Transverse colon (tissue), 4 donors: ENCODE measurements around the gene RORB. TPM values are rescaled to one million over a fixed set of nuclear protein-coding genes. Genes with fewer than 3 reads are reported as not detected.

Experiments used
- DNase-seq: peaks from one replicate; pipeline ENCODE4 v3.0.0-alpha.2; 2019
- H3K27ac ChIP-seq, 4 donors: fragments of 200-600 bp; sonication (generic); 2 replicates each; pipeline ENCODE4 v1.5.1; 2016 to 2018; ENCODE audit warnings: inconsistent platforms in 4 of 4
- H3K27me3 ChIP-seq: fragments of 200-600 bp; sonication (generic); 2 replicates; pipeline ENCODE4 v1.5.1; 2017; ENCODE audit warnings: inconsistent platforms
- H3K36me3 ChIP-seq, 4 donors: fragments of 200-600 bp; sonication (generic); 2 replicates each; pipeline ENCODE4 v1.5.1; 2017 to 2019; ENCODE audit warnings: inconsistent platforms in 4 of 4
- H3K4me1 ChIP-seq, 4 donors: fragments of 200-600 bp; sonication (generic); 2 replicates each; pipeline ENCODE4 v1.5.1; 2017 to 2020; ENCODE audit warnings: inconsistent platforms in 4 of 4
- H3K4me3 ChIP-seq, 4 donors: fragments of 200-600 bp; sonication (generic); 1 replicate in 1 of 4; 2 replicates in 3 of 4; pipeline versions ENCODE4 v1.5.1 to v1.6.1; 2017 to 2019; ENCODE audit warnings: inconsistent platforms in 4 of 4
- H3K9me3 ChIP-seq, 2 donors: fragments of 200-600 bp; sonication (generic); 2 replicates each; pipeline ENCODE4 v1.5.1; 2017 to 2019; ENCODE audit warnings: inconsistent platforms in 2 of 2
- CTCF ChIP-seq, 5 experiments: fragments of 200-600 bp in 3 of 5; fragments of 450-650 bp in 2 of 5; sonication (generic) in 3 of 5; IDR thresholded peaks; 1 replicate in 2 of 5; 2 replicates in 3 of 5; pipeline ENCODE4 v1.5.1; 2016 to 2017; ENCODE audit warnings: antibody characterized with exemption in 5 of 5, inconsistent platforms in 3 of 5, mild to moderate bottlenecking in 2 of 5, moderate library complexity in 1 of 5
- EP300 ChIP-seq: sonication (generic); formaldehyde crosslinking; IDR thresholded peaks from one replicate; pipeline ENCODE4 v1.6.1; 2017; ENCODE audit warnings: antibody characterized with exemption, low read depth
- POLR2A ChIP-seq: fragments of 450-650 bp; IDR thresholded peaks from one replicate; pipeline ENCODE4 v1.6.1; 2016; ENCODE audit warnings: antibody characterized with exemption, mild to moderate bottlenecking, moderate library complexity
- POLR2AphosphoS5 ChIP-seq, 3 donors: sonication (generic); formaldehyde crosslinking; IDR thresholded peaks; one replicate each; pipeline ENCODE4 v1.6.1; 2016; ENCODE audit warnings: antibody characterized with exemption in 3 of 3
- WGBS, 2 donors: methylation state at CpG; one replicate each; pipeline ENCODE4 v1.1.5; 2018; ENCODE audit warnings: low coverage in 1 of 2; 5-methylcytosine and 5-hydroxymethylcytosine counted together
- in situ Hi-C, 4 donors: fragments of 200-750 bp; cut with MboI; loops; one replicate each; pipeline versions ENCODE4 v1.15.0 to v1.15.1; 2017; ENCODE audit warnings: low sequenced_read_pairs in 3 of 4, low pct_ligation_motif_present in 1 of 4, low pct_unique_long_range_greater_than_20kb in 1 of 4
- intact Hi-C: fragments of 100-400 bp; cut with DNase I; formaldehyde crosslinking; loops from one replicate; pipeline ENCODE4 v1.15.1; 2023; ENCODE audit warnings: low total_unique reads
- total RNA-seq, 4 donors: library from RNA; depleted of rRNA; stranded (reverse); fragments of >200 nt; gene quantifications; one replicate each; pipeline ENCODE4 v1.1.0, GENCODE V29; 2016

The RORB gene
- total RNA-seq, 4 donors from 2014 or later = 0.20 to 1.1 (median 0.27) TPM; not detected in 1

GRCh38 chr9:74609671-74610405 lies 112.7 kb downstream of the RORB start:
- Histone ChIP-seq H3K27me3 (no peaks in the 10 kb centered on the region), H3K4me3 (no peak overlapping the region), H3K27ac (no peak overlapping the region), H3K36me3 (no peaks in the 10 kb centered on the region), H3K4me1 (no peaks in the 10 kb centered on the region), H3K9me3 (no peaks in the 10 kb centered on the region)
- DNase-seq = no peak
- TF ChIP-seq EP300 (no peak), CTCF (IDR thresholded peaks at IDR 0.05) (no peak), POLR2AphosphoS5 (IDR thresholded peaks at IDR 0.05) (no peak), POLR2A (no peak)
- intact Hi-C loops = no loop called here
- in situ Hi-C loops = loop anchor here in 1 of 4 donors (25.0 kb wide), 1 partner anchor 102 kb away; no protein-coding TSS in a partner anchor
- 56 to 61% methylated on average over 3 of the region's 3 CpGs for WGBS, 2 donors

- in situ Hi-C loops = loop anchor here in 1 of 4 donors (25.0 kb wide), 1 partner anchor 102 kb away; no protein-coding TSS in a partner anchor
- 90% methylated on average over 2 of the region's 2 CpGs; no CpG with 5 or more reads in 1 of the 2 donors for WGBS, 2 donors
These were observed 113.5 kb downstream of the RORB start for GRCh38 chr9:74610523-74611061.

DNA sequence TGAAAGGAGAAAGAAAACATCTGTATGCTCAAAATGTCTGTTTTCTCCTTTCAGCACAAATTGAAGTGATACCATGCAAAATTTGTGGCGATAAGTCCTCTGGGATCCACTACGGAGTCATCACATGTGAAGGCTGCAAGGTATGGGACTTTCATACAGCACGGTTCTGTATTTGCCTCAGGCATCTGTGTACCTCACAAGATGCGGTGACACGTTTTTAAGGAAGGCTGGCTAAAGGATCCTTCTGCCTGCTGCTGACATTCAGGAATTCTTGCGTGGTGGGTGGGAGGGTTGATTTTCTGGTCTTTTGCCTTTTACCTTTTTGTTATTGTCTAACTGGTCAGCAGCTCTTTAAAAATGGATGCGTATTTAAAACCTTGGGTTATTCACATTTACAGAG lies 133.1 kb downstream of the RORB start:
- H3K4me1 ChIP-seq = no peaks in the 10 kb centered on the region
- intact Hi-C loops (no loop called here), in situ Hi-C loops (no loop called here)
- WGBS, 2 donors = 67 to 75% methylated on average over 5 to 7 of the region's 7 CpGs
- no peak for DNase-seq
- no peak overlapping the region for H3K27ac ChIP-seq
- no peaks in the 10 kb centered on the region for H3K27me3 ChIP-seq
- H3K36me3 ChIP-seq = no peaks in the 10 kb centered on the region
- H3K9me3 ChIP-seq = no peaks in the 10 kb centered on the region
- no peak overlapping the region for H3K4me3 ChIP-seq
- TF ChIP-seq EP300 (no peak), POLR2A (no peak), CTCF (IDR thresholded peaks at IDR 0.05) (no peak), POLR2AphosphoS5 (IDR thresholded peaks at IDR 0.05) (no peak)

More at GRCh38 chr9:74610523-74611061, 113.5 kb downstream of the RORB start:
- Histone ChIP-seq H3K4me3 (no peak overlapping the region), H3K36me3 (no peaks in the 10 kb centered on the region), H3K4me1 (no peaks in the 10 kb centered on the region), H3K27ac (no peak overlapping the region), H3K9me3 (no peaks in the 10 kb centered on the region), H3K27me3 (no peaks in the 10 kb centered on the region)
- intact Hi-C loops = no loop called here
- TF ChIP-seq POLR2A (no peak), EP300 (no peak), CTCF (IDR thresholded peaks at IDR 0.05) (no peak), POLR2AphosphoS5 (IDR thresholded peaks at IDR 0.05) (no peak)
- DNase-seq = no peak

GRCh38 chr9:74639112-74639511 lies 142.0 kb downstream of the RORB start:
- Histone ChIP-seq H3K4me1 (no peaks in the 10 kb centered on the region), H3K4me3 (no peak overlapping the region), H3K9me3 (no peaks in the 10 kb centered on the region), H3K27me3 (no peaks in the 10 kb centered on the region), H3K36me3 (no peaks in the 10 kb centered on the region), H3K27ac (no peak overlapping the region)
- intact Hi-C loops = loop anchor here (2.0 kb wide), 1 partner anchor 22 kb away; no protein-coding TSS in a partner anchor
- WGBS, 2 donors = 31% methylated on average over 1 of the region's 1 CpG; no CpG with 5 or more reads in 1 of the 2 donors
- in situ Hi-C loops = no loop called here
- DNase-seq = no peak
- TF ChIP-seq POLR2AphosphoS5 (IDR thresholded peaks at IDR 0.05) = no peak
- TF ChIP-seq CTCF (IDR thresholded peaks at IDR 0.05) = no peak
- TF ChIP-seq POLR2A = no peak
- no peak for TF ChIP-seq EP300
